ENCODE data around the gene CERK.

CERK gene

GRCh38 chr22:46780453-46780852, 42.4 kb upstream of the CERK start:
- no peak overlapping the region for H3K9ac ChIP-seq (ENCODE audit: low read length)
- DNase-seq = no peak

GRCh38 chr22:46779651-46780050, 41.6 kb upstream of the CERK start:
- no peaks in the 10 kb centered on the region for H3K27me3 ChIP-seq (replicated peaks; ENCODE audit: insufficient read depth, low read length)
- H2AFZ ChIP-seq (ENCODE audit: low read length) = no peak overlapping the region
- peaks cover 90% of the 10 kb centered on the region for H3K79me2 ChIP-seq (ENCODE audit: low read length)
- no peaks in the 10 kb centered on the region; the same call in 1 of the 2 replicates for H4K20me1 ChIP-seq (ENCODE audit: insufficient read depth, low read length)
- DNase-seq = no peak
- no peak overlapping the region for H3K27ac ChIP-seq (ENCODE audit: low read length)
- no peak for TF ChIP-seq EZH2 (optimal IDR thresholded peaks at IDR 0.05; ENCODE audit: low read depth, low read length)
- TF ChIP-seq CTCF (IDR thresholded peaks at IDR 0.05; ENCODE audit: low read length) = no peak
- no peaks in the 10 kb centered on the region for H3K4me1 ChIP-seq (ENCODE audit: low read length)
- no peak overlapping the region for H3K4me2 ChIP-seq (ENCODE audit: low read depth, low read length)
- no peak overlapping the region for H3K9ac ChIP-seq (ENCODE audit: low read length)
- H3K36me3 ChIP-seq (replicated peaks; ENCODE audit: insufficient read depth, low read length) = no peaks in the 10 kb centered on the region
- H3K9me2 ChIP-seq (replicated peaks; ENCODE audit: insufficient read depth, low read length) = no peaks in the 10 kb centered on the region
- H3K9me3 ChIP-seq (replicated peaks; ENCODE audit: insufficient read depth, low read length) = no peaks in the 10 kb centered on the region
- no peaks in the 10 kb centered on the region for H3F3A ChIP-seq (ENCODE audit: insufficient read depth, low read length)
- no peak overlapping the region for H3K4me3 ChIP-seq (ENCODE audit: low read length)

More at GRCh38 chr22:46780453-46780852, 42.4 kb upstream of the CERK start:
- H3K4me1 ChIP-seq (ENCODE audit: low read length) = no peaks in the 10 kb centered on the region
- no peaks in the 10 kb centered on the region for H3K36me3 ChIP-seq (replicated peaks; ENCODE audit: insufficient read depth, low read length)
- H3K4me2 ChIP-seq (ENCODE audit: low read depth, low read length) = no peak overlapping the region
- no peaks in the 10 kb centered on the region for H3F3A ChIP-seq (ENCODE audit: insufficient read depth, low read length)
- H3K79me2 ChIP-seq (ENCODE audit: low read length) = peaks cover 90% of the 10 kb centered on the region
- H2AFZ ChIP-seq (ENCODE audit: low read length) = no peak overlapping the region
- TF ChIP-seq EZH2 (optimal IDR thresholded peaks at IDR 0.05; ENCODE audit: low read depth, low read length) (no peak), CTCF (IDR thresholded peaks at IDR 0.05; ENCODE audit: low read length) (no peak), EZH2phosphoT487 (IDR thresholded peaks at IDR 0.05; ENCODE audit: low read length) (no peak)
- no peaks in the 10 kb centered on the region for H3K9me2 ChIP-seq (replicated peaks; ENCODE audit: insufficient read depth, low read length)
- no peak overlapping the region for H3K4me3 ChIP-seq (ENCODE audit: low read length)
- H3K27ac ChIP-seq (ENCODE audit: low read length) = no peak overlapping the region
- H4K20me1 ChIP-seq (ENCODE audit: insufficient read depth, low read length) = no peaks in the 10 kb centered on the region; the same call in 1 of the 2 replicates
- H3K9me3 ChIP-seq (replicated peaks; ENCODE audit: insufficient read depth, low read length) = no peaks in the 10 kb centered on the region
- no peaks in the 10 kb centered on the region for H3K27me3 ChIP-seq (replicated peaks; ENCODE audit: insufficient read depth, low read length)

GRCh38 chr22:46779023-46779422, 41.0 kb upstream of the CERK start:
- Histone ChIP-seq H3K9ac (ENCODE audit: low read length) (no peak overlapping the region), H3K79me2 (ENCODE audit: low read length) (peaks cover 90% of the 10 kb centered on the region), H3K27ac (ENCODE audit: low read length) (no peak overlapping the region), H3K4me3 (ENCODE audit: low read length) (no peak overlapping the region), H2AFZ (ENCODE audit: low read length) (no peak overlapping the region), H3K27me3 (replicated peaks; ENCODE audit: insufficient read depth, low read length) (no peaks in the 10 kb centered on the region), H4K20me1 (ENCODE audit: insufficient read depth, low read length) (no peaks in the 10 kb centered on the region; the same call in 1 of the 2 replicates), H3K36me3 (replicated peaks; ENCODE audit: insufficient read depth, low read length) (no peaks in the 10 kb centered on the region), H3K9me3 (replicated peaks; ENCODE audit: insufficient read depth, low read length) (no peaks in the 10 kb centered on the region), H3K4me2 (ENCODE audit: low read depth, low read length) (no peak overlapping the region), H3F3A (ENCODE audit: insufficient read depth, low read length) (no peaks in the 10 kb centered on the region), H3K4me1 (ENCODE audit: low read length) (0 out of 2 replicates have a peak, but pooled peaks cover under 1% of the 10 kb centered on the region), H3K9me2 (replicated peaks; ENCODE audit: insufficient read depth, low read length) (no peaks in the 10 kb centered on the region)
- no peak for DNase-seq
- TF ChIP-seq EZH2 (optimal IDR thresholded peaks at IDR 0.05; ENCODE audit: low read depth, low read length) = no peak
- TF ChIP-seq CTCF (IDR thresholded peaks at IDR 0.05; ENCODE audit: low read length) = no peak
- TF ChIP-seq EZH2phosphoT487 (IDR thresholded peaks at IDR 0.05; ENCODE audit: low read length) = no peak
